Hepatocyte (in vitro differentiated cells): ENCODE data around the gene SIGLEC1.

Experiments
- CTCF ChIP-seq: fragments of 200-600 bp; sonication (generic); IDR thresholded peaks from 2 replicates; pipeline ENCODE4 v1.5.1; 2016; ENCODE audit warnings: antibody characterized with exemption, mild to moderate bottlenecking; ENCODE audit not compliant: poor library complexity
- EZH2 ChIP-seq: fragments of 200-600 bp; sonication (generic); IDR thresholded peaks from 2 replicates; pipeline ENCODE4 v1.6.1; 2016; ENCODE audit warnings: antibody characterized with exemption, mild to moderate bottlenecking, borderline replicate concordance
- EZH2phosphoT487 ChIP-seq: fragments of 200-600 bp; sonication (generic); IDR thresholded peaks from one replicate; pipeline ENCODE4 v1.6.1; 2018; ENCODE audit warnings: antibody characterized with exemption, mild to moderate bottlenecking, low read depth, moderate library complexity; ENCODE audit not compliant: unreplicated experiment, severe bottlenecking

DNA sequence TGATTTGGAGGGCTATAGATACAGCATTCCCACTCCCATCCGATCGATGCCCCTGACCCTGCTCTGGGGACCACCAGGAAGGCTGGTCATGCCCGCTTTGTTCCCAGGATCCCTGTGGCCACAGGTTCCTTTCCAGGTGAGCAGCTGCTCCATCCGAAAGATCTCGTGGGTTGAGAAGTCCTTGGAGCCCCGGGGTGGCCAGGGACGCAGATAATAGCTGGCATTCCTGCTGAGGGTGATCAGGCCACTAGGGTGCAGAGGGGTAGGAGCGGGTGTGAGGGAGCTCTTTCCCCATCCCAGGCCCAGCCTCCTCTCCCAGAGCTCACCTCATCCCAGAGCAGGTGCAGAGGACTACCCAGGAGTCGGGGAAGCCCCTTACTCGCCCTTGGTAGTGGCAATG, 38.0 kb downstream of the SIGLEC1 start:
- TF ChIP-seq EZH2phosphoT487 (no peak), CTCF (no peak), EZH2 (no peak)
